Activated CD8-positive, alpha-beta memory T cell treated with anti-CD3 and anti-CD28 coated beads for 36 hours (primary cell): Measurements from ENCODE around the gene ATP11A. TPM values are rescaled to one million over a fixed set of nuclear protein-coding genes. Genes with fewer than 3 reads are reported as not detected.

Experiments used
- total RNA-seq, 2 experiments: library from RNA; stranded (reverse); gene quantifications; one replicate each; pipeline ENCODE4 v1.2.3, GENCODE V29; 2021

The ATP11A gene
- total RNA-seq, 2 experiments from 2014 or later, result 35.9 to 40.1 TPM

Other genes with a start within 250 kb of the ATP11A start
- gene TUBGCP3, start 101.9 kb upstream of the ATP11A start, total RNA-seq, result 10 to 100 TPM; 43.1 to 44.0 TPM